ENCODE results near the gene RHBDF1.

RHBDF1 gene

GRCh38 chr16:72561-73548, at the start of gene RHBDF1:
Gene RHBDF1 (minus strand): TSS chr16:72631. CDS start chr16:65015, 7,616 bp downstream.
- no peak for FAIRE-seq

GRCh38 chr16:120756-121155, 48.3 kb upstream of the RHBDF1 start:
- FAIRE-seq = no peak

- no peak for FAIRE-seq
Observed at GRCh38 chr16:119835-120491, 47.5 kb upstream of the RHBDF1 start.

- FAIRE-seq = no peak
Observed at GRCh38 chr16:119295-119694, 46.9 kb upstream of the RHBDF1 start.

GRCh38 chr16:118857-119256, 46.4 kb upstream of the RHBDF1 start:
- no peak for FAIRE-seq

- FAIRE-seq = no peak
Observed at GRCh38 chr16:117379-118365, 45.2 kb upstream of the RHBDF1 start.

GRCh38 chr16:116015-116414, 43.6 kb upstream of the RHBDF1 start:
- no peak for FAIRE-seq

GRCh38 chr16:114327-114726, 41.9 kb upstream of the RHBDF1 start:
- FAIRE-seq = no peak

GRCh38 chr16:112153-112840, 39.9 kb upstream of the RHBDF1 start:
- FAIRE-seq = no peak

GRCh38 chr16:106623-107324, 34.3 kb upstream of the RHBDF1 start:
- FAIRE-seq = peak; percentile 62

GRCh38 chr16:105521-105920, 33.1 kb upstream of the RHBDF1 start:
- no peak for FAIRE-seq

GRCh38 chr16:104928-105327, 32.5 kb upstream of the RHBDF1 start:
- FAIRE-seq = no peak

- FAIRE-seq = no peak
Observed at GRCh38 chr16:104355-104754, 31.9 kb upstream of the RHBDF1 start.

GRCh38 chr16:102060-102855, 29.8 kb upstream of the RHBDF1 start:
- FAIRE-seq = no peak

GRCh38 chr16:101586-101985, 29.2 kb upstream of the RHBDF1 start:
- no peak for FAIRE-seq

GRCh38 chr16:100989-101388, 28.6 kb upstream of the RHBDF1 start:
- no peak for FAIRE-seq

GRCh38 chr16:97822-98221, 25.4 kb upstream of the RHBDF1 start:
- FAIRE-seq = no peak

- no peak for FAIRE-seq
Observed at GRCh38 chr16:96935-97381, 24.5 kb upstream of the RHBDF1 start.

GRCh38 chr16:94918-95265, 22.5 kb upstream of the RHBDF1 start:
- FAIRE-seq = no peak

- FAIRE-seq = no peak
Observed at GRCh38 chr16:92431-93339, 20.3 kb upstream of the RHBDF1 start.
